SK-MEL-5 (cell line): Measurements from ENCODE around the gene SRSF10. TPM values are rescaled to one million over a fixed set of nuclear protein-coding genes. Genes with fewer than 3 reads are reported as not detected.
A peak's percentile ranks its signal among the peaks of the same experiment; 100 is the strongest.
"Not testable (repeated sequence)": the region's sequence is repeated elsewhere in the genome, so short reads cannot be mapped to it uniquely, and the experiment has no call there.

Experiments used
- DNase-seq: peaks from one replicate; pipeline ENCODE4 v3.0.0-alpha.2; 2016; ENCODE audit warnings: low read depth, low spot score
- in situ Hi-C: cut with HindIII; loops from 2 replicates; pipeline ENCODE4 v1.10.0; 2016; ENCODE audit warnings: low sequenced_read_pairs, high pct_unique_total_duplicates, low pct_unique_long_range_greater_than_20kb
- total RNA-seq: library from RNA; depleted of rRNA; stranded (reverse); fragments of >200 nt; shearing (Covaris generic); gene quantifications from 2 replicates; pipeline ENCODE4 v1.2.3, GENCODE V29; 2014

Gene SRSF10
- total RNA-seq, 1 experiment from 2014 or later, result 80.4 TPM

- no peak for DNase-seq
- in situ Hi-C loops, result no loop called here
Observed at GRCh38 chr1:23964790-23965740, 15.1 kb downstream of the SRSF10 start.

GRCh38 chr1:23964235-23964668, 15.9 kb downstream of the SRSF10 start:
- in situ Hi-C loops, result no loop called here
- no peak for DNase-seq

DNA sequence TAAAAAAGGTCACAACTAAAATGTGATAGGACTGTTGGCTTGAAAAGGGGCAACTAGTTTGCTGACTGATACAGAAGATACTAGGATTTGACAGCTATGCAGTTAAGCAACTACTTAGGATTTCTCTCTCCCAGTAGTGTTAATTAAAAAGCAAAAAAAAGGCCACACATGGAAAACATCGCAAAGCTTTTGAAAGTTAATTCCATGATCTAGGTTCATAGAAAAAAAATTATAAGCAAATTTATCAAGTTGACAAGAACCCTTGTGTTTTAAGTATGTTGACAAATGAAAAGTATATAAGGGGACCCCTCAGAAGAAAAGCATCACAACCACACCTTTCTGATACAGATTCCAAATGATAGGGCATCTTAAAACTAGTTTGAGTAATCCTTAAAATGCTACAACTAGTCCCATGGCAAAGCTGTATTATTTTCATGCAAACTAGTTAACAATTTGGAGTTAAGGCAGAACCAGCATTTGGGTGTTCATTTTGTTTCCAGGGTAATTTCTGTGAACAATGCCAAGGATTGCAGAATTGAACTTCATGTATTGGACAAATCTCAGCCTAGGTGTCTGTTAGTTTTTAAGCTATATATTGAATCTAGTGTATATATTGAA, 16.4 kb downstream of the SRSF10 start:
- no peak for DNase-seq
- in situ Hi-C loops, result no loop called here

GRCh38 chr1:23960291-23961020, 19.7 kb downstream of the SRSF10 start:
- DNase-seq, result no peak
- in situ Hi-C loops, result no loop called here

DNA sequence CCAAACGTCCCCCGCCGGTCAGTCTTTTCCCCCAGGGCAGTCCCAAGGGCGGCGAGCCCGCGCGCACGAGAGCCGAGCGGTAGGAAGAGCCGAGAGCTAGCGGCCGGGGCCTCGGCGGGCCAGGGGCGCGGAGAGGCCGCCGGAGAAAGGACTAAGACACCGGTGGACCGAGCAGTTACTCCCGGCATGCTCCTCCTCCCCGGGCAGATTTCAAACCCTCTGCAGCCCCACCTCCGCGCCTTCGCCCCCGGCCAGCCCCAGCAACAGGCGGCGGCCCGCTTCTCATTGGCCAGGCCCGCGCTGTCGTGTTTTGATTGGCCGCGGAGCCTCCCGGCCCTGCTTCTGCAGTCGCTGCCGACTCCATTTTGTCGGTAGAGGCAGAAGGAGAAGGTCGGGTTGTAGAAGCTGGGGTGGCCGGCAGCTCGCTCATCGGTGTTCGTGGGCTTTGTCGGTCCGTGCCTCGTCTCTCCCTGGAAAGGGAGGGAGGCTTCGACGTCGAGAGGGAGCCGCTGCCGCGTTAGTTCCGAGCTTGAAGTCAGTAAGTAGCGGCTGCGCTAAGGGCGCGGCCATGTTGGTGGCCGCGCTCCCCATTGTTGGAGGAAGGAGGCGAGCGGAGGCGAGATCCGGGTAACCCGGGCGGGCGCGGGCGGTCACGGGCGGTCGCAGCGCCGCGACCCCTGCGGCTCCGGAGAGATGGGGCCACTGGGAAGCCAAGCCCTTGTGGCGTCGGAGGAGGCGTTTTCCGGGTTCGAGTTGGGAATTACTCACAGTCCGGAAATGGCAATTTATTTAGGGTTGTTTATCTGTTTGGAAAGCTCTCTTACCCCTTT, 20.5 kb downstream of the SRSF10 start, which contains the start of gene PNRC2:
Gene PNRC2 (plus strand): TSS at position 368 of the 830 bp plus-strand sequence. CDS start 1,630 bp downstream, outside the sequence.
- in situ Hi-C loops, result no loop called here

DNA sequence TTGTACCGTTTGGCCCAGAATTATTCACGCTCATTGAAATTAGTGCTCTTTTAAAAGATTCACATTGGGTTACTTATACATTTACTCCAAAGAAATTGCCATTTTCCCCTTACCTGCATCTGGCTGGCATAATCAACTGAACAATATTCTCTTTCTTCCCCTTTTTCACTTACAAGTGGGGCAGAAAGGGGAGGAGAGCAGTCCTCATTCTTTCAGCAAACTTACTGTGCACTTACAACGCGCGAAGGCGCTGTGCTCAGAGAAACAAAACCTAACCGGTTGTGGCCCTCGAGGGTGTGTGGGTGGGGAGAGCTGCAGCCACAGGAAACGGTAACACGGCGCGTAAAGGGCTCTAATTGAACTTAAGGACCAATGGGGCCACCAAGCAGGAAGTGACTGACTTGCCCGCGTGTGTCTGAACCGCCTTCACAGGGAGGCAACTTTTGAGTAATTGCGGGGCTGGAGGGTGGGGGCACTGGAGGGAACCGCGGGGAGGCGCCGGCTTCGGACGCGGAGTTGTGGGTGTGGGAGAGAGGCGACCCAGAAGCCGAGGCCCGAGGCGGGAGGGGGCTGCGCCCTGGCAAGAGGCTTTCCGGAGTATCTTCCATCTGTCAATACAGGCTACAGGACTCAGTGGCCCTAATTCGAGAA, 21.2 kb downstream of the SRSF10 start:
- DNase-seq, result peak; percentile 93

More for the DNA sequence above, 20.5 kb downstream of the SRSF10 start, which contains the start of gene PNRC2:
- DNase-seq, result peak; percentile 94

GRCh38 chr1:23958040-23958809, 21.9 kb downstream of the SRSF10 start:
- DNase-seq, in situ Hi-C loops: not testable (repeated sequence)

More for the DNA sequence above, 21.2 kb downstream of the SRSF10 start:
- in situ Hi-C loops, result no loop called here

GRCh38 chr1:23957096-23957495, 23.0 kb downstream of the SRSF10 start:
- DNase-seq, result no peak
- in situ Hi-C loops, result no loop called here

DNA sequence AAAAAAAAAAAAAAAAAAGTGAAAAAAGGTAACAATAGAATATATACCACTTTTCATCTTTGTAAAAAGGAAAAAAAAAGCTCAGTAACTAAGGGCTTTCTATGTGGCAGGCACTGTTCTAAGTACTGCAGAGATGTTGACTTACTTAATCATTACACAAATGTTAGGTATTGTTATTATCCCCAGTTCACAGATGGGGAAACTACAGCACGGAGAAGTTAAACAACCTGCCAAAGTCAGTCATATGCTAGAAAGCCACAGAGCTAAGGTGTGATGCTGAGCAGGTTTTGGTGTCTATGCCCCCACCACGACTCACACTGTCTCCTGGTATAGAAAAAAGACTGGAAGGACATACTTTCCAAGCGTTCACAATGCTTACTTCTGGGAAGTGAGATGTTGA, 27.1 kb downstream of the SRSF10 start:
- DNase-seq, result no peak
- in situ Hi-C loops, result no loop called here

- no peak for DNase-seq
- in situ Hi-C loops, result no loop called here
Observed at GRCh38 chr1:23947366-23947765, 32.8 kb downstream of the SRSF10 start.

GRCh38 chr1:23936481-23937176, 43.5 kb downstream of the SRSF10 start:
- DNase-seq, result no peak
- in situ Hi-C loops, result no loop called here

DNA sequence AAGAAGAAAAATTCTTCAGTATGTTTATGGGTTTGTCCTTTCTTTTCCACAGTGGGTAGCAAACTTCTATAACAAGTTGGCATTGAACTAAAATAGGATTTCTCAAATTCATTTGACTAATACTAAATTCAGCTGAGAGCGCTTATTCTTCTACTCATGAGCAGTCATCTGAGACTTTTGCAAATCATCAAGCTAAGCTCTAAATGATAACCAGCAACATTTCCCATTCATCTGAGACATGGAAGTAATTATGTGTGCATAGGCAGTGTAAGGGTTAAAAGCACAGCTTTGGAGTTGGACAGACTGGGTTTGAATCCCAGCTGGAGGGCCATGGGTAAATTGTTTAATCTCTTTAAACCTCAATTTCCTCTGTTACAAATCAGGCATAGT, 48.6 kb downstream of the SRSF10 start:
- DNase-seq, result no peak
- in situ Hi-C loops, result no loop called here

- DNase-seq, result no peak
- in situ Hi-C loops, result no loop called here
Observed at GRCh38 chr1:23930861-23931490, 49.2 kb downstream of the SRSF10 start.

GRCh38 chr1:23930270-23930669, 49.9 kb downstream of the SRSF10 start:
- no peak for DNase-seq
- in situ Hi-C loops, result no loop called here

GRCh38 chr1:23928789-23929188, 51.3 kb downstream of the SRSF10 start:
- in situ Hi-C loops, result no loop called here
- DNase-seq, result no peak
